Astrocyte (in vitro differentiated cells and primary cell): ENCODE data around the gene SYT6. TPM values are rescaled to one million over a fixed set of nuclear protein-coding genes. Genes with fewer than 3 reads are reported as not detected.

Source experiments
- DNase-seq: peaks from one replicate; pipeline ENCODE4 v3.0.0-alpha.2; 2010; ENCODE audit warnings: low read depth
- FAIRE-seq: peaks from 2 replicates; lab custom pipeline; 2011; peaks lifted over from hg19 to GRCh38; lab: Jason Lieb, UNC
- H2AFZ ChIP-seq: 2 replicates; pipeline ENCODE4 v1.6.0; 2012; ENCODE audit warnings: low read depth, low read length, inconsistent platforms
- H3K27ac ChIP-seq: 2 replicates; pipeline ENCODE4 v1.5.1; 2011; ENCODE audit warnings: low read depth, low read length, inconsistent platforms
- H3K27me3 ChIP-seq: 2 replicates; pipeline ENCODE4 v1.6.0; 2011; ENCODE audit warnings: low read length, inconsistent platforms; ENCODE audit not compliant: insufficient read depth
- H3K36me3 ChIP-seq: 2 replicates; pipeline ENCODE4 v1.5.1; 2011; ENCODE audit warnings: low read length, inconsistent platforms; ENCODE audit not compliant: insufficient read depth
- H3K4me1 ChIP-seq: 2 replicates; pipeline ENCODE4 v1.5.1; 2011; ENCODE audit warnings: low read length, inconsistent platforms; ENCODE audit not compliant: insufficient read depth
- H3K4me2 ChIP-seq: 2 replicates; pipeline ENCODE4 v1.6.0; 2012; ENCODE audit warnings: low read length, inconsistent platforms
- H3K4me3 ChIP-seq: 2 replicates; pipeline ENCODE4 v1.5.1; 2011; ENCODE audit warnings: low read depth, mild to moderate bottlenecking, low read length, inconsistent platforms; ENCODE audit not compliant: insufficient read depth
- H3K79me2 ChIP-seq: 2 replicates; pipeline ENCODE4 v1.6.0; 2012; ENCODE audit warnings: mild to moderate bottlenecking, low read length, inconsistent platforms; ENCODE audit not compliant: insufficient read depth
- H3K9ac ChIP-seq: 2 replicates; pipeline ENCODE4 v1.6.0; 2012; ENCODE audit warnings: mild to moderate bottlenecking, low read length, inconsistent platforms
- H3K9me3 ChIP-seq: 2 replicates; pipeline ENCODE4 v1.5.1; 2012; ENCODE audit warnings: low read depth, mild to moderate bottlenecking, low read length, inconsistent platforms; ENCODE audit not compliant: insufficient read depth
- H4K20me1 ChIP-seq: 2 replicates; pipeline ENCODE4 v1.6.0; 2012; ENCODE audit warnings: low read length, inconsistent platforms; ENCODE audit not compliant: insufficient read depth
- H3K27ac Mint-ChIP-seq: one replicate; pipeline ENCODE4 v1.8.0; 2021; ENCODE audit warnings: mild to moderate bottlenecking, mixed read lengths; ENCODE audit not compliant: unreplicated experiment
- H3K27me3 Mint-ChIP-seq: one replicate; pipeline ENCODE4 v1.8.0; 2021; ENCODE audit warnings: low read depth, mixed read lengths; ENCODE audit not compliant: unreplicated experiment
- H3K36me3 Mint-ChIP-seq: one replicate; pipeline ENCODE4 v1.8.0; 2021; ENCODE audit warnings: low read depth, mixed read lengths; ENCODE audit not compliant: unreplicated experiment
- H3K4me1 Mint-ChIP-seq: one replicate; pipeline ENCODE4 v1.8.0; 2021; ENCODE audit warnings: low read depth, mixed read lengths; ENCODE audit not compliant: unreplicated experiment
- H3K4me3 Mint-ChIP-seq: one replicate; pipeline ENCODE4 v1.8.0; 2021; ENCODE audit warnings: mild to moderate bottlenecking, moderate library complexity, mixed read lengths; ENCODE audit not compliant: unreplicated experiment
- H3K9me3 Mint-ChIP-seq: one replicate; pipeline ENCODE4 v1.8.0; 2021; ENCODE audit warnings: mild to moderate bottlenecking, mixed read lengths; ENCODE audit not compliant: unreplicated experiment
- CTCF ChIP-seq: IDR thresholded peaks from 2 replicates; pipeline ENCODE4 v1.5.1; 2011; ENCODE audit warnings: low read depth, mild to moderate bottlenecking, inconsistent platforms, low read length, moderate library complexity; ENCODE audit not compliant: insufficient read depth
- EZH2 ChIP-seq: IDR thresholded peaks from 2 replicates; pipeline ENCODE4 v1.6.1; 2012; ENCODE audit warnings: mild to moderate bottlenecking, low read length, inconsistent platforms; ENCODE audit not compliant: insufficient read depth
- total RNA-seq: library from RNA; stranded (reverse); gene quantifications from 2 replicates; pipeline ENCODE4 v1.2.1, GENCODE V29; 2021

The SYT6 gene
- total RNA-seq, 1 donor from 2014 or later, result 0.39 TPM

DNA sequence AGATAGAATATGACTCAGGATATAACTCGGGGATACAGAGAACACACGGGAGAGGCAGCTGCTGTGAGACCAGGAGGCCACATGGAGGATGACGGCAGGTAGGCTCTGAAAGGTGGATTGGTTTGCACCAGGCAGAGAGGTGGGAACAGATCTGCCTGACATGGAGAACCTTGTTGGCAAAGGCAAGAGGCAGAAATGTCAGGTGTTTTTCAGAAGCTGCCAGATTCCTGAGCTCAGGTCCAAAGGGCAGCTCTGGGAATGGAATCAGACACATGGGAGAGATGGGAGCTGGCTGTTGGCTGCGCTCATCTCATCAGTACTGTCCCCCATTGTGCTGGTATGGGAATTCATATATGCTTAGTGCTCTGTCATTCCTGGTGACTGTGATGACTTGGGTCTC lies 19.2 kb downstream of the SYT6 start:
- Mint-ChIP-seq H3K4me1 (peaks cover 6% of the 10 kb centered on the region), H3K27me3 (peaks cover 33% of the 10 kb centered on the region), H3K4me3 (no peak overlapping the region), H3K9me3 (peaks cover 5% of the 10 kb centered on the region), H3K36me3 (no peaks in the 10 kb centered on the region), H3K27ac (no peak overlapping the region)
- Histone ChIP-seq H3K4me3 (no peak overlapping the region), H3K27ac (no peak overlapping the region), H3K4me2 (no peak overlapping the region), H3K36me3 (no peaks in the 10 kb centered on the region), H4K20me1 (no peaks in the 10 kb centered on the region), H3K79me2 (no peaks in the 10 kb centered on the region), H3K9me3 (no peaks in the 10 kb centered on the region), H2AFZ (no peak overlapping the region), H3K9ac (no peak overlapping the region), H3K4me1 (no peaks in the 10 kb centered on the region), H3K27me3 (peaks cover 8% of the 10 kb centered on the region)
- FAIRE-seq, result no peak
- DNase-seq, result no peak
- TF ChIP-seq EZH2 (no peak), CTCF (no peak)

DNA sequence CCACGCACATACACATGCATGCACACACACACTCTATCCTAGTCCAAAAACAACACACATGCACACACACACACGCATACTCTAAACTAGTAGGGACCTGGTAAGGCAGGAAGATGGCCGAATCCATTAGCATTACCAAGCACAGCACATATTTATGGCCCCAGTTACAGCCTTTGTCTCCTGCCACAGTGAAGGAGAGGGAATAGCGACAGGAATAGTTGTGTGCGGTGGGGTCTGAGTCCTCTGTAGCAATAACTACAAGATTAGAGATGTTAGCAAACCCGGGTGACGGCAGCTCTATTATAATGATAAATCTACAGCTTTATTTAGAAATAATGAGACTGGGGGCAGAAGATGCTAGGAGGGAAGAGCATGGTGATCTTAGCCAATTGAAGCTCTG lies 20.5 kb downstream of the SYT6 start:
- Mint-ChIP-seq H3K36me3 (no peaks in the 10 kb centered on the region), H3K9me3 (peaks cover 5% of the 10 kb centered on the region), H3K27me3 (peaks cover 26% of the 10 kb centered on the region), H3K27ac (no peak overlapping the region), H3K4me1 (peaks cover 6% of the 10 kb centered on the region), H3K4me3 (no peak overlapping the region)
- DNase-seq, result no peak
- H3K4me1 ChIP-seq, result no peaks in the 10 kb centered on the region
- H4K20me1 ChIP-seq, result no peaks in the 10 kb centered on the region
- no peak overlapping the region for H3K9ac ChIP-seq
- no peaks in the 10 kb centered on the region for H3K79me2 ChIP-seq
- no peaks in the 10 kb centered on the region for H3K36me3 ChIP-seq
- H3K4me2 ChIP-seq, result no peak overlapping the region
- H3K9me3 ChIP-seq, result no peaks in the 10 kb centered on the region
- H2AFZ ChIP-seq, result no peak overlapping the region
- TF ChIP-seq EZH2 (no peak), CTCF (no peak)
- H3K27me3 ChIP-seq, result peaks cover 8% of the 10 kb centered on the region
- H3K27ac ChIP-seq, result no peak overlapping the region
- H3K4me3 ChIP-seq, result no peak overlapping the region
- no peak for FAIRE-seq

- Histone ChIP-seq H3K36me3 (no peaks in the 10 kb centered on the region), H3K79me2 (no peaks in the 10 kb centered on the region), H3K27ac (no peak overlapping the region), H4K20me1 (no peaks in the 10 kb centered on the region), H3K9me3 (no peaks in the 10 kb centered on the region), H3K4me3 (no peak overlapping the region), H2AFZ (no peak overlapping the region), H3K4me1 (no peaks in the 10 kb centered on the region), H3K4me2 (no peak overlapping the region), H3K27me3 (peaks cover 8% of the 10 kb centered on the region), H3K9ac (no peak overlapping the region)
- Mint-ChIP-seq H3K4me3 (no peak overlapping the region), H3K27ac (no peak overlapping the region), H3K9me3 (peaks cover 5% of the 10 kb centered on the region), H3K4me1 (peaks cover 6% of the 10 kb centered on the region), H3K27me3 (peaks cover 15% of the 10 kb centered on the region), H3K36me3 (no peaks in the 10 kb centered on the region)
- no peak for DNase-seq
- no peak for FAIRE-seq
- TF ChIP-seq EZH2, result no peak
- TF ChIP-seq CTCF, result no peak
Observed at GRCh38 chr1:114131526-114132220, 22.0 kb downstream of the SYT6 start.
